Measurements from ENCODE around the gene ADH4.
"Not testable (repeated sequence)": the region's sequence is repeated elsewhere in the genome, so short reads cannot be mapped to it uniquely, and the experiment has no call there.

Gene ADH4

DNA sequence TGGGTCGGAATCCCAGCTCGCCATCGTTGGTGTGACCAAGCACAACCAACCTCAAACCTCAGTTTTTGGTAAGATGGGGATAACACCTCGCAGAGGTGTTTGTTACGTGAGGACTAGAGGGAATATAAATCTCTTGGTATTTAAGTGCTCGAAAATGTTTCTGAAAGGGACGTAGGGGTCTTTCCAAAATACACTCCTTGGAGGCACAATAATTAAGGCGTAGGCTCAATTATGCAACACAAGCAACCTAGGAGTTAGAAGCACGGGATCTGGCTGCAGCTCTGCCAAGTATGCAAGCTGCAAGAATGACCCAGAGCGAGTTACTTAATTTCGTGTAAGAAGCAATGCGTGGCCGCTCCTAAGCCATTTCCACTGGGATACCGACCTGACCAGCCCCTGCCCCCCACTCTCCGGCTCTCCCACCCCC lies 56.1 kb downstream of the ADH4 start:
- peak; percentile 14 for DNase-seq (ENCODE audit: low read depth, low spot score)
- peak overlapping the region; percentile 94 for H3K27ac ChIP-seq

DNA sequence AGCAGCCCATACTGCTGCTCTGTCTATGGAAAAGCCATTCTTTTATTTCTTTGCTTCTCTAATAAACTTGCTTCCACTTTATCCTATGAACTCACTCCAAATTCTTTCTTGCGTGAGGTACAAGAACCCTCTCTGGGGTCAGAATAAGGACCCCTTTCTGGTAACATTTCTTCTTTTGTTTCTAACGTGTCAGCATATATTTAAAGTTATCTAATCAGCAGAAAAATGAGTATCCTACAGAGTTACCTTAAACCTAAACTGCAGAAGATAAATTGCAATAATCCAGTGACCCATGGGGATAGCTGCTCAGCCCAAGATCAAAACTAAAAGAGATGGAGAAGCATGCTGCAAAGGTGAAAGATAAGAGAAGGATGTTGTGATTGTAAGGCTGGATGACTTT lies 59.5 kb downstream of the ADH4 start:
- H3K27ac ChIP-seq: no peak overlapping the region
- DNase-seq (ENCODE audit: low read depth, low spot score): no peak

DNA sequence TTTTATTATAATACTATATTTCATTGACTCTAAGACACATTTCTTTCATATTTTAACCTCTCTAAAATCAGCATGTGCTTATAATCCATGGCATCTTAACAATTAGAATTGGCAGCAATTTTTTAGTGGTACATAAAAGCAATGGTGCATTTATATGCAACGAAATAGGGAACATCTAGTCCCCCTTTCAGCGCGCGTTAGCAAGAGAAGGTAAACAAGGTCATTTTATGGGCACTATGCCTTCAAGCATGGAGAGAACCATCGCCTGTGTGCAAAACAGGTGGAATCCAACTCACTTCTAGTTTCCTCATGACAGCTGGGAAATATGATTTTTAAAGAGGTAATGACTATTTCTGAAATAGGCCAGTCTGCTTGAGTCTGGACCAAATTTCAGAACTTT lies 61.9 kb downstream of the ADH4 start:
- DNase-seq (ENCODE audit: low read depth, low spot score): no peak
- H3K27ac ChIP-seq: no peak overlapping the region

DNA sequence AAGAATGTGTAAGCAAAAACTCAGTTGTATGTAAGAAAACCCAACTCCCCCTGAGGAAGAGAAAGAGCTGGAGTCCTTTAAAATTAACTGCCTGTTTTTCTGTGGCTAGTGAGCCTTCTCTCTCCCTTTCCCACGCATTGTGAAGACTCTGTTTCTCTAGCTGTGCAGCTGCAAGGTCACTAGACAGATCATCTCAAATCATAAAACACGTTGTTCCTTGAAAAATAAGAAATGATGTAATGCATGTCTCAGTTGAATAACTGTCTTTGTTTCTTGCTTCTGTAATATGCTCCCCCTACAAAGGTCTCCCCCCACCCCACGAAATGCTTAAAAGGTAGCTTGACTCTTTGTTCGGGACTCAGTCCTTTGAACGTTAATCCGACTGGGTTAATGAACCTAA lies 63.2 kb downstream of the ADH4 start:
- H3K27ac ChIP-seq; DNase-seq (ENCODE audit: low read depth, low spot score): not testable (repeated sequence)

DNA sequence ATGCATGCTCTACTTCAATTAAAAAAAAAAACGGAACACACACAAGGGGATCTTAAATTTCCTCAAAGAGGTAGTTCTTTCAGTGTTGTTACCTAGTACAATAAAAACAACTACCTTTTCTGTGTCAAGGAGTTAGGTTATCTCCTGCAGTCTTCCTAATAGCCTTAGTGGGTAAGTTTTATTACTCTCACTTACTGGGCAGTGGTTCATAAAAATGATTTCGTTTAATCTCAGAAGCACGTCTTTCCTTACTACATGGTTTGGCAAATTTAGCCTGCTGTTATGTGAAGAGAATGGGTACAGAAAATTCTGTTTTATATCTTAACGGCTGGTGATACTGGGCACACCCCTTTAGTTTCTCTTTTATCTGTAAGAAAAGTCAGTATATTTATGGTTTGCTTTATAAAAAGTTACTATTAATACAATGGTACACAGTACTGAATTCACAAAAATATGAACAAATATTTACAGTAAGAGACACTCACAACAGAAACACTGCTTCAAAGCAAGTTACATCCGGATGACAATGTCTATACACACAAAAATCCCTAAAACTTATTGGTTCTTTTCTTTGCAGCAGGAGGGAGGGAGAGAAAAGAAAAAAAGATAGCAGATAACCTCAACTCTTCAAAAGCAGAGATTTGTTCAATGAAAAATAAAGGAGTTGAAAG lies 64.3 kb downstream of the ADH4 start:
- H3K27ac ChIP-seq: no peak overlapping the region
- DNase-seq (ENCODE audit: low read depth, low spot score): no peak

DNA sequence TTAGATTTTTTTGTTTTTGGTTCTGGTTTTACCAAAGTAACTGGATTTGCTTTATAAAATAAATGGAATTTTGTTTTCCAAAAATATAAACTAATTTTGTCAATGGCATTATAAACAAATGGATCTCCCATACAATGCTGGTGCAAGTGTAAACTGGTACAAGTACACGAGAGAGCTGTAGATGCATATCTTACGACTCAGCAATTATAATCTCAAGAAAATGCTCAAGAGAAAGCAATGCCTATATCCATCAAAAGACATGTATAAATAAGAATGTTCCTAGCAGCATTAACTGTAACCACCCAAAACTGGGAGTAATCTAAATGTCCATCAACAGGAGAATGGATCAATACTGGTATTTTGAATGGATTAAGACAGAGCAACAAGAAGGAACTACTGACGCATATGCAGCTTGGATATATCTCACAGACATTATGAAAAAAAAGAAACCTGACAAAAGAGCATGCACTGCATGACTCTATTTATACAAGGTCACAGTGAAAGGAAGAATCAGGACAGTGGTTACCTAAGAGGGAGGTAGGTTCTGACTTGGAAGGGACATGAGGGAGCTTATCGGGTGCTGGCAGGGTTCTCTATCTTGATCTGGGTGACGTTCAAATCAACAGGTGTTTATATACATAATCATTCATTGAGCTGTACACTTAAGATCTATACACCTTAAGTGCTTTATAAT lies 65.0 kb downstream of the ADH4 start:
- DNase-seq (ENCODE audit: low read depth, low spot score): no peak
- H3K27ac ChIP-seq: no peak overlapping the region

DNA sequence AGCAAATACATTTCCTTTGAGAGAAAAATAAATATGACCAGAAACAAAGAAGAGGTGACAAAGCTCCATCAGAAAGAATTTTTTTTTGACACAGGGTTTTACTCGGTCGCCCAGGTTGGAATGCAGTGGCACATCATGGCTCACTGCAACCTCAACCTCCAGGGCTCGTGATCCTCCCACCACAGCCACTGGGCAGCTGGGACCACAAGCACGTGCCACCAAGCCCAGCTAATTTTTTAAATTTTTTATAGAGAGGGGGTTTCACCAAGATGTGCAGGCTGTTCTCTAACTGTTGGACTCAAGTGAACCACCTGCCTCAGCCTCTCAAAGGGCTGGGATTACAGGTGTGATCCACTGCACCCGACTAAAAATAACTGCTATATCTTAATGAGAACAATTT lies 65.8 kb downstream of the ADH4 start:
- no peak overlapping the region for H3K27ac ChIP-seq
- DNase-seq (ENCODE audit: low read depth, low spot score): no peak

DNA sequence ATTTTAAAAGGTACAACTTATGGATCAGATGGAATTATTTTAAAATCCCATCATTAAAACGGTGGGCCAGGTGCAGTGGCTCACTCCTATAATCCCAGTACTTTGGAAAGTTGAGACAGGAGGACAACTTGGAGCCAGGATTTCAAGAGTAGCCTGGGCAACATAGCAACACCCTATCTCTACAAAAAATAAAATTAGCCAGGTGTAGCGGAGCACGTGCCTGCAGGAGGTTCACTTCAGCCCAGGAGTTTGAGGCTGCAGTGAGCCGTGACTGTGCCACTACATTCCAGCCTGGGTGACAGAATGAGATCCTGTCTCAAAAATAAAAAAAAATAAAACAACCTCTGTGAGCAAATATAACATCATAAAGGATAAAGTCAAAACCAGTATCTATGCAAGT lies 66.9 kb downstream of the ADH4 start:
- DNase-seq (ENCODE audit: low read depth, low spot score): no peak
- H3K27ac ChIP-seq: no peak overlapping the region

DNA sequence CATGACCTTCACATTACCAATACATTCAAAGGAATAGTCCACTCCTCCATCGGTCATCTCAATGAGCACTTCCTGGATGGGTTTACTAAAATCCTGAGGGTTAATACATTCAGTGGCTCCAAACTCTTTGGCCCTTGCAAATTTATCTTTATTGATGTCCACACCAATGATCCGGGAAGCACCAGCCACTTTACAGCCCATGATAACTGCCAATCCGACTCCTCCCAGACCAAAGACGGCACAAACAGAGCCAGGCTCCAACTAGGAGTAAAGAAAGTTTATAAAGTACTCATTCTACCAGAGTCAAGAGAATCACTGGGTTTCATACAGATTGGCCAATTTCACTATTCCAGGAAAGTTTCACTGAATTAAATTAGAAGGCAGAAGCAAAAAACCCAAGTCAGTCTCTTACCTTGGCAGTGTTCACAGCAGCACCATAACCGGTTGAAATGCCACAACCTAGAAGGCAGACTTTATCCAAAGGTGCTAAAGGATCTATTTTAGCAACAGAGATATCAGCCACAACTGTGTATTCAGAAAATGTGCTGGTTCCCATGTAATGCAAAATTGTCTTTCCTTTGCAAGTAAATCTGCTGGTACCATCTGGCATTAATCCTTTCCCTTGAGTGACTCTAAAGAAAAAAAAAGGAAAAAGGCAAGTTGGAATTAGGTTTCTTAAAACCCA lies 67.7 kb downstream of the ADH4 start:
- no peak overlapping the region for H3K27ac ChIP-seq
- no peak for DNase-seq (ENCODE audit: low read depth, low spot score)

DNA sequence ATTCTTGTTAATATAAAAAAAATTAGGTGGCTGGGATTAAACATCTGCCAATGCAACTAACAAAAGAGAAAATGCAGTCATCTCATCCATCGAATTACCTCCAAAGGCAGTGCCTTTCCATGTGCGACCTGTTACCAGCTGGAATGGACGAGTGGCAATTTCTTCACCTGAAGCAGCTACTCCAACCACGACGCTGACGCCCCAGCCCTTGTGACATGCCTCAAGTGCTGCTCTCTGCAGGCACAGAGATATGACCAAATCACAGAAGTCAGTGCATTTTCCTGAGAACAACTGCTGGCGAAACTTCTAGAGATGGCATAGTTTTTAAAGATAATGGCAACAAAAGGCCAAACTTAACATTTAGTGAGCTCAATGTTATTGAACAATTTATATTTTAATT lies 69.3 kb downstream of the ADH4 start:
- no peak for DNase-seq (ENCODE audit: low read depth, low spot score)
- H3K27ac ChIP-seq: no peak overlapping the region

All from epithelial cell of prostate (primary cell).